T-helper 9 cell (primary cell): ENCODE measurements around the gene TANC1.
"Not testable (repeated sequence)": the region's sequence is repeated elsewhere in the genome, so short reads cannot be mapped to it uniquely, and the experiment has no call there.

Experiments used
- DNase-seq: peaks from one replicate; pipeline ENCODE4 v3.0.0-alpha.2; 2020

TANC1 gene

GRCh38 chr2:159093497-159093896 is 125.1 kb downstream of the TANC1 start:
- no peak for DNase-seq

GRCh38 chr2:159094173-159094737 is 125.8 kb downstream of the TANC1 start:
- no peak for DNase-seq

- DNase-seq: no peak
Measured at GRCh38 chr2:159095813-159096212, 127.4 kb downstream of the TANC1 start.

GRCh38 chr2:159096302-159096855 is 127.9 kb downstream of the TANC1 start:
- DNase-seq: not testable (repeated sequence)

DNA sequence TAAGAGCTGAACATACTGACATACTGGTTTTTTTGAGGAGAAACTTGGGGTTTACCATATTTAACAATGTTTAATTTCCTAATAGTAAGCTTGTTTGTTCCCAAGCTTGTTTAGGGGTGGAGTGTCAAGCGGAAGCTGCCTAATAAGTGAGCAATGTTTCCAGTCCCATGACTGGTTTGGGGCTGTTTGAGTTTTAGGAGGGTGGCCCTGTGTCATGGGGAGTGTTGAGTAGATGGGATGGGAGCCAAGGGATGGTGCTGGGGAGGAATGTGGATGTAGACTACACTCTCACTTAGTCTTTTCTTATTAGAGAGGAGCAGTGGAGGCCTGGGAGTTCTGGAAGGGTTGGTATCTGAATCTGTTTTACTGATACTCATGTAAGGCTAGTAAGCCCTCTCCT is 128.5 kb downstream of the TANC1 start:
- DNase-seq: no peak

- DNase-seq: no peak
Measured at GRCh38 chr2:159098361-159098760, 129.9 kb downstream of the TANC1 start.

DNA sequence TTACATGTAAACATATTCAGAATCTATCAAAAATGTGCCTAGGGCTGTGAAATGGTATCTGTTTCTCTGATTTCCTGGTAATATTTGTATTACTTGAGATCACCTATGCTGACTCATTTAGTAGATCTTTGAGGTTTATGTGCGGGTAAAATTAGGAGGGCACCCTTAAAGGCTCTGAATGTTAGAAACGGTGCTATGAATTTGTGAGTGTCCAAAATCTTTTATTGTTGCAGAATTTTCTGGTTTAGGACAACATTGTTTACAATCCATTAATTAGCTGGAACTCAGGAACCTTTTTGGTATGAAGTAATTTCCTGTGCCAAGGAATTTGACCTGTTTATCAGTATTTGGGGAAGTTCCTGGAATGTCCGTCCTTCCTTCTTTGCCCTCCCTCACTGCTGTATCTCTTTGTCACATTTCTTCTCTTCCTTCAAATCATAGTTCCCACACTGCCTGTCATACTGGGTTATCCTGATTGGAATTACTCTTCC is 130.5 kb downstream of the TANC1 start:
- no peak for DNase-seq

DNA sequence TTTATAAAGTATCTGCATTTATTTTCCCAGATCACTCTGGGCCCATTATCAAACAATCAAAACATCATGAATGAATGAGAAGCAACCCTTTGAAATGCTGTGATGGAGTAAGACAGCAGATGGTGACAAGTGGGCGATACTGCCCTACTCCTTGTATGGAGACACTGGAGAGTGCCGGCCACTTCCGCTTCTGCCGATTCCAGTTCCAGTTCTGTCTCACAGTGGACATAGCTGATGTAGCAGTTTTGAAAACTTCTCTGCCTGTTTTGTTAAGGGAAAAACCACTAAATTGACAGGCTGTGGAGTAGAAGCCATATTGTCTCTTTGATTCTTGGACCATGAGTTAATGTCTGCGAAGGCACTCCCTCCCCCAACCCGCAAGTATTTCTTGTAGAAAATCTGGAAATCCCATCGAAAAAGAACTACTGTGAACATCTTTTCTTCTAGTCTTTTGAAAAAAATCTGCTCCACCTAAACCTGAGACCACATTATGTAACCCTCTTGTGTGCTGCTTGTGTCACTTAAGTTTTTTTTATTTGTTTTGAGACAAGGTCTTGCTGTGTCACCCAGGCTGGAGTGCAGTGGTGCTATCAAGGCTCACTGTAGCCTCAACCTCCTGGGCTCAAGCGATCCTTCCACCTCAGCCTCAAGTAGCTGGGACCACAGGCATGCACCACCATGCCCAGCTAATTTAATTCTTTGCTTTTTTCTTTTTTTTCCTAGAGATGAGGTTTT is 133.5 kb downstream of the TANC1 start:
- no peak for DNase-seq

GRCh38 chr2:159103411-159103810 is 135.0 kb downstream of the TANC1 start:
- no peak for DNase-seq

DNA sequence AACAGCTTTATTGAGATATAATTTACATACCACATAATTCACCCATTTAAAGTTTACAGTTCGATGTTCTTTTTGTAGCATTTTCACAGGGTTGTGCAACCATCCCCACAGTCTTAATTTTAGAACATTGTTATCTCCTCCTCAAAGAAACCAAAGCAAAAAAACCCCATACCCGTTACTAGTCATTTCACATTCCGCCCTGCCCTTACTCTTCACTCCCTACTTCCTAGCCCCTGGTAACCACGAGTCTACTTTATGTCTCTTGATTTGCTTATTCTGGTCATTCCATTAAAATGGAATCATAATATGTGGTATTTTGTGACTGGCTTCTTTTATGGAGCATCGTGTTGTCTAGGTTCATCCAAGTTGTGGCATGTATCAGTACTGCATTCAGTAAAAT is 137.7 kb downstream of the TANC1 start:
- no peak for DNase-seq

- DNase-seq: no peak
Measured at GRCh38 chr2:159108181-159108893, 139.9 kb downstream of the TANC1 start.

- no peak for DNase-seq
Measured at GRCh38 chr2:159109517-159109916, 141.1 kb downstream of the TANC1 start.

GRCh38 chr2:159110784-159111183 is 142.3 kb downstream of the TANC1 start:
- DNase-seq: no peak

DNA sequence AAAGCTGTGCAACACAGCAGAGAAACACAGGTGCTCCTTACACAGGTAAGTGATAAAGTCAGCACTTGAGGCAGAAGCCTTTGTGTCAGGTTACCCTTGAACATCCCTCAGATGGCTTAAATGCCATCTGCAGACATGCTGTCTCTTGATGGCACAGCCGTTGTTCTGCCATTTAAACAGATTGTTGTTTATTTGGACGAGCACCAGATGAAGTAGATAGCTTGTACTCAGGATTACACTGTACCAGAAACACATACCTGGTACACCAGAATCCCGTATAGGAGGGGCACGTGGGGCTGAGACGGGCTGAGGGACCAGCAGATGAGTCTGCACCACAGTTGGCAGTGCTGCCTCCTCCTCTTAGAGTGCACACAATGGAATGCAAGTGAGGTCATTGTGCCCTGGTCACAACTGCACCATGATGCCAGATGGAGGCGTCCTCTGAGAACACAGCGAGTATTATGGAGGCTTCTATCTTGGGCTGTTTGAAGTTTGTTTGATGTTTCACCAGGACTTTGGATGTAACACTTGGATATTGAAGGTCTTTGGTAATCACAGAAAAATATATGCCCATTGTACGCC is 143.0 kb downstream of the TANC1 start:
- no peak for DNase-seq

GRCh38 chr2:159114835-159115234 is 146.4 kb downstream of the TANC1 start:
- DNase-seq: no peak

DNA sequence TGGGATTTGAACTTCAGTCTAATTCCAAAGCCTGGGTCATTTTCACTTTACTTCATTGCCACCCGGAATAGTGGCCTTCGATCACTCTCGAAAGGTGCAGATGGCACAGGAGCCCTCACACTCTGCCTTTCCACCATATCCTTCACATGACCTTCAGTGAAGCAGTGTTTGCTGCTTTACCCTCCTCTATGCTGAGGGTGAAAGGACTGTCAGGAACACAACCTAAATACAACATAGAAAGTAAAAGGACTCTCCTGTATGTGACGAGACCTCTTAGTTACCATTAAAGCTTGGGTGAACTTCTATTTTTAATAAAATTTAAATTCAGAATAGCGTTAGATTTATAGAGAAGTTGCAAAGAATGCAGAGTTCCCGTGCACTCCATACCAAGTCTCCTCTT is 148.5 kb downstream of the TANC1 start:
- DNase-seq: no peak

DNA sequence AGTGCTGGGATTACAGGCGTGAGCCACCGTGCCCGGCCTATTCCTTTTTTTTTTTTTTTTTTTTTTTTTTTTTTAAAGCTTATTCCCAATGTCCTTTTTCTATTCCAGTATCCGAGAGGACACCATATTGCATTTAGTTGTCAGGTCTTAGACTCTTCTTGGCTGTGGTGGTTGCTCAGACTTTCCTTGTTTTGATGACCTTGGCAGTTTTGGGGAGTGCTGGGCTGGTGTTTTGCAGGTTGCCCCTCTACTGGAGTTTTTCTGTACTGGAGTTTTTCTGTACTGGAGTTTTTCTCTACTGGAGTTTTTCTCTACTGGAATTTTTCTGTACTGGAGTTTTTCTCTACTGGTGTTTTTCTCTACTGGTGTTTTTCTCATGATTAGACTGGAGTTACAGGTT is 149.2 kb downstream of the TANC1 start:
- DNase-seq: no peak

DNA sequence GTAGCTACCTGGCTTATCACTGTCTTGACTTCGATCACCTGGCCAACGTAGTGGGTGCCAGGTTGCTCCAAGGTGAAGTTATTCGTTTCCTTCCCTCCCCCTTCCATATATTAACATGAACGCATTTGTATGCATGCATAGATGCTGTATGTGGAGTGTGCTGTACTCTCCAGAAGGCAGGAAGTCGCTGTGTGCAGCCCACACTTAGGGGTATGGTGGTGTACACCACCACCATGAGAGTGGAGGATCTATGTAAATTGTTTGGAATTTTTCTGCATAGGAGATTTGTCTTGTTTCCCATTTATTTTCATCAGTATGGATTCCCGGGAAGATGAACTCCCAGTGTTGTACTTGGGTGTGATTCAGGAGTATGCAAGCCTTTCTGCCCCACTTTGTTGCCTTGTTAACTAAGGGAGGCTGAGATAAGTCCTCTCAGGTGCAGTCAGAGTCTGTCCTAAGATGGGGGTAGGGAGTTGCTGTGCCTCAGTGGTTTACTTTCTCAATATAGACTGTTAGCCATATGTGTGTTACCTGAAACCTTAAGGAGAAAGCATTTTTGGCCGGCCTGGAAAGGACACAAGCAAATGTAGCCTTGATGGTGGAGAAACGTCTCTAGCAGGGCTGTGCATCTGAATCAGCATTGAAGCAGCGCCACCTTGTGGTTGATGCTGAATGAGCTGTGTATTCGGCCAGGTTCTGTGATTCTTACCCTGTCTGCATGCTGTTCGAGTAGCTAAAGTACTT is 149.8 kb downstream of the TANC1 start:
- peak; percentile 73 for DNase-seq

GRCh38 chr2:159118859-159119500 is 150.5 kb downstream of the TANC1 start:
- no peak for DNase-seq

- no peak for DNase-seq
Measured at GRCh38 chr2:159119652-159120257, 151.3 kb downstream of the TANC1 start.

DNA sequence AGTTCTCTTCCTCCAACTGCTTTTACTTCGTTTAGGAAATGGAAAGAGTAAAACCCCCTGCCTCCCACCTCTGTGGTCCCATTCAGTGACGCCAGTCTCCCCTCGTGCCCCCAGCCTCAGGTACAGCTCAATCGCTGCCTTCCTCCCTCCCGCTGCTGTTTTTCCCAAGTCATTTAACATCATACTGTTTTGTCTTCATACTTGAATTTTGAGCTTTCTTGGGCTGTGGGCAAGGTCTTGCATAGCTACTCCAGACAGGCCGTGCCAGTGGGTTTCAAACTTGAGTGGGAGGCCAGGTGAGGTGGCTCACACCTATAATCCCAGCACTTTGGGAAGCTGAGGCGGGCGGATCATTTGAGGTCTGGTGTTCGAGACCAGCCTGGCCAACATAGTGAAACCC is 155.3 kb downstream of the TANC1 start:
- DNase-seq: no peak
